WTC11 (cell line): ENCODE measurements around the gene STK17A. TPM values are rescaled to one million over a fixed set of nuclear protein-coding genes. Genes with fewer than 3 reads are reported as not detected.

Experiments
- ATAC-seq: fragments of 200-7000 bp; cut with Tn5 transposase; 2 replicates; pipeline ENCODE4 v1.10.0; 2021; ENCODE audit warnings: mild to moderate bottlenecking, moderate library complexity
- CTCF ChIA-PET: fragments of 300-600 bp; sonication (Branson Sonifier 250); formaldehyde crosslinking; loops from one replicate; lab custom pipeline; 2021; ENCODE audit warnings: antibody characterized with exemption; lab: Charles Lee
- POLR2A ChIA-PET: fragments of 350-600 bp; sonication (Branson Sonifier 250); formaldehyde crosslinking; loops from one replicate; lab custom pipeline; 2021; ENCODE audit warnings: antibody characterized with exemption; lab: Charles Lee
- DNase-seq: peaks from one replicate; pipeline ENCODE4 v3.0.0; 2021; ENCODE audit warnings: low spot score
- H3K27ac Mint-ChIP-seq: 2 replicates; pipeline ENCODE4 v1.8.0; 2021; ENCODE audit warnings: mixed read lengths
- H3K27me3 Mint-ChIP-seq: 2 replicates; pipeline ENCODE4 v1.8.0; 2021; ENCODE audit warnings: low read depth, mild to moderate bottlenecking, moderate library complexity, mixed read lengths
- H3K36me3 Mint-ChIP-seq: 2 replicates; pipeline ENCODE4 v1.8.0; 2021; ENCODE audit warnings: mixed read lengths
- H3K4me1 Mint-ChIP-seq: 2 replicates; pipeline ENCODE4 v1.8.0; 2022; ENCODE audit warnings: mixed read lengths
- H3K4me3 Mint-ChIP-seq: 2 replicates; pipeline ENCODE4 v1.8.0; 2021; ENCODE audit warnings: mild to moderate bottlenecking, moderate library complexity, mixed read lengths
- H3K9me3 Mint-ChIP-seq: 2 replicates; pipeline ENCODE4 v1.8.0; 2021; ENCODE audit warnings: mixed read lengths
- E2F4 ChIP-seq: sonication (generic); formaldehyde crosslinking; IDR thresholded peaks from 2 replicates; pipeline ENCODE4 v1.8.1; 2022; ENCODE audit warnings: low read depth, mild to moderate bottlenecking, moderate library complexity, missing genetic modification reagents, borderline replicate concordance
- ERG ChIP-seq: fragments of 250-450 bp; sonication (Bioruptor Pico); IDR thresholded peaks from 2 replicates; pipeline ENCODE4 v1.8.0; 2021; ENCODE audit warnings: mild to moderate bottlenecking
- ETV6 ChIP-seq: sonication (generic); formaldehyde crosslinking; IDR thresholded peaks from 2 replicates; pipeline ENCODE4 v1.8.1; 2022; ENCODE audit warnings: mild to moderate bottlenecking, missing genetic modification reagents
- FOXP1 ChIP-seq: sonication (generic); formaldehyde crosslinking; IDR thresholded peaks from 2 replicates; pipeline ENCODE4 v1.8.0; 2022; ENCODE audit warnings: missing genetic modification reagents, mild to moderate bottlenecking, moderate library complexity, borderline replicate concordance
- GABPB1 ChIP-seq: sonication (generic); formaldehyde crosslinking; IDR thresholded peaks from 2 replicates; pipeline ENCODE4 v1.8.1; 2023; ENCODE audit warnings: mild to moderate bottlenecking, missing genetic modification reagents
- HMGA2 ChIP-seq: fragments of 250-450 bp; sonication (Bioruptor Pico); IDR thresholded peaks from 2 replicates; pipeline ENCODE4 v1.4.0; 2021; ENCODE audit warnings: mild to moderate bottlenecking, moderate library complexity
- JAZF1 ChIP-seq: fragments of 250-450 bp; sonication (Bioruptor Pico); IDR thresholded peaks from 2 replicates; pipeline ENCODE4 v1.9.0; 2021; ENCODE audit warnings: moderate library complexity, mild to moderate bottlenecking, inconsistent platforms
- MXD4 ChIP-seq: fragments of 250-450 bp; sonication (Bioruptor Pico); IDR thresholded peaks from 2 replicates; pipeline ENCODE4 v1.8.0; 2021; ENCODE audit warnings: mild to moderate bottlenecking, moderate library complexity, borderline replicate concordance
- NR2C2 ChIP-seq: sonication (generic); formaldehyde crosslinking; IDR thresholded peaks from 2 replicates; pipeline ENCODE4 v1.8.0; 2022; ENCODE audit warnings: mild to moderate bottlenecking, missing genetic modification reagents
- OVOL2 ChIP-seq: fragments of 250-450 bp; sonication (Bioruptor Pico); IDR thresholded peaks from 2 replicates; pipeline ENCODE4 v1.9.0; 2021; ENCODE audit warnings: mild to moderate bottlenecking, borderline replicate concordance
- PREB ChIP-seq: sonication (generic); formaldehyde crosslinking; IDR thresholded peaks from 2 replicates; pipeline ENCODE4 v1.8.1; 2022; ENCODE audit warnings: mild to moderate bottlenecking, missing genetic modification reagents, moderate library complexity, borderline replicate concordance
- SOX15 ChIP-seq: fragments of 250-450 bp; sonication (Bioruptor Pico); IDR thresholded peaks from 2 replicates; pipeline ENCODE4 v1.9.0; 2021; ENCODE audit warnings: mild to moderate bottlenecking
- USF2 ChIP-seq: sonication (generic); formaldehyde crosslinking; IDR thresholded peaks from 2 replicates; pipeline ENCODE4 v1.8.1; 2023; ENCODE audit warnings: mild to moderate bottlenecking, missing genetic modification reagents, moderate library complexity
- ZBTB43 ChIP-seq: sonication (generic); formaldehyde crosslinking; IDR thresholded peaks from 2 replicates; pipeline ENCODE4 v1.8.1; 2023; ENCODE audit warnings: mild to moderate bottlenecking, missing genetic modification reagents
- ZNF396 ChIP-seq: fragments of 250-450 bp; sonication (Bioruptor Pico); IDR thresholded peaks from 2 replicates; pipeline ENCODE4 v1.8.0; 2021; ENCODE audit warnings: mild to moderate bottlenecking, moderate library complexity, borderline replicate concordance
- total RNA-seq: library from RNA; stranded (reverse); gene quantifications from 3 replicates; pipeline ENCODE4 v1.2.3, GENCODE V29; 2021

Gene STK17A
- total RNA-seq, 1 experiment from 2014 or later = 17.6 TPM

GRCh38 chr7:43609097-43609496 is 26.2 kb downstream of the STK17A start:
- POLR2A ChIA-PET = no interaction called here
- CTCF ChIA-PET = interaction anchor here (1.2 kb wide), 1 partner anchor 27 kb away, joined by 6 read pairs; the partner anchor contains the start of gene STK17A
- TF ChIP-seq ZNF396 (CRISPR knock-in tag) = no peak
- TF ChIP-seq NR2C2 = no peak
- TF ChIP-seq MXD4 (CRISPR knock-in tag) = no peak
- no peak for TF ChIP-seq ERG (CRISPR knock-in tag)
- TF ChIP-seq JAZF1 (CRISPR knock-in tag) = no peak
- no peak for TF ChIP-seq SOX15 (CRISPR knock-in tag)
- no peak for TF ChIP-seq HMGA2 (CRISPR knock-in tag)
- no peak for TF ChIP-seq USF2 (CRISPR knock-in tag)
- TF ChIP-seq FOXP1 (CRISPR knock-in tag) = no peak
- no peak for TF ChIP-seq GABPB1 (CRISPR knock-in tag)
- peaks cover 35% of the 10 kb centered on the region for H3K36me3 Mint-ChIP-seq
- no peak for DNase-seq
- H3K27me3 Mint-ChIP-seq = no peaks in the 10 kb centered on the region
- H3K9me3 Mint-ChIP-seq = peaks cover 10% of the 10 kb centered on the region
- H3K27ac Mint-ChIP-seq = no peak overlapping the region
- no peak for ATAC-seq
- no peak overlapping the region for H3K4me3 Mint-ChIP-seq
- H3K4me1 Mint-ChIP-seq = no peaks in the 10 kb centered on the region

- CTCF ChIA-PET = no interaction called here
- Mint-ChIP-seq H3K4me1 (no peaks in the 10 kb centered on the region), H3K9me3 (no peaks in the 10 kb centered on the region), H3K27ac (no peak overlapping the region), H3K36me3 (peaks cover 27% of the 10 kb centered on the region), H3K27me3 (no peaks in the 10 kb centered on the region), H3K4me3 (no peak overlapping the region)
- no peak for DNase-seq
- TF ChIP-seq OVOL2 (CRISPR knock-in tag) (no peak), ETV6 (CRISPR knock-in tag) (no peak), ZBTB43 (CRISPR knock-in tag) (no peak), E2F4 (CRISPR knock-in tag) (no peak), PREB (no peak), NR2C2 (no peak)
- ATAC-seq = no peak
- POLR2A ChIA-PET = interaction anchor here (0.6 kb wide), 1 partner anchor 142 kb away, joined by 4 read pairs; no protein-coding TSS in a partner anchor
Measured at GRCh38 chr7:43612128-43612527, 29.2 kb downstream of the STK17A start.
